OCI-LY7 (cell line): ENCODE results near the gene SERINC2. TPM values are rescaled to one million over a fixed set of nuclear protein-coding genes. Genes with fewer than 3 reads are reported as not detected.

Source experiments
- BruUV-seq: library from RNA; stranded (reverse); fragments of 400-500 nt; replicated peaks from 2 replicates; lab custom pipeline; 2021; lab: Mats Ljungman, UMichigan
- CTCF ChIA-PET: fragments of 300-600 bp; sonication (Branson Sonifier 250); formaldehyde crosslinking; loops from one replicate; lab custom pipeline; 2022; ENCODE audit warnings: antibody characterized with exemption; ENCODE audit not compliant: unreplicated experiment; lab: Charles Lee
- POLR2A ChIA-PET: fragments of 300-600 bp; sonication (Branson Sonifier 250); formaldehyde crosslinking; loops from one replicate; lab custom pipeline; 2022; ENCODE audit warnings: antibody characterized with exemption; lab: Charles Lee
- DNase-seq: peaks from one replicate; pipeline ENCODE4 v3.0.0-alpha.2; 2015; ENCODE audit warnings: low spot score
- H2AFZ ChIP-seq: fragments of 200-600 bp; sonication (generic), shearing (Covaris generic); 2 replicates; pipeline ENCODE4 v1.6.1; 2014; ENCODE audit warnings: mild to moderate bottlenecking, antibody characterized with exemption, low read length, moderate library complexity
- H3K27ac ChIP-seq: fragments of 200-600 bp; sonication (generic); 2 replicates; pipeline ENCODE4 v1.5.1; 2014; ENCODE audit warnings: mixed run types, low read depth, mild to moderate bottlenecking, moderate library complexity, low read length, inconsistent platforms; ENCODE audit not compliant: poor library complexity, severe bottlenecking
- H3K36me3 ChIP-seq: fragments of 200-600 bp; sonication (generic); 2 replicates; pipeline ENCODE4 v1.6.1; 2014; ENCODE audit warnings: mild to moderate bottlenecking, antibody characterized with exemption, low read length, moderate library complexity, mixed read lengths; ENCODE audit not compliant: insufficient read depth
- H3K4me1 ChIP-seq: fragments of 200-600 bp; sonication (generic); 2 replicates; pipeline ENCODE4 v1.5.1; 2014; ENCODE audit warnings: mild to moderate bottlenecking, low read length; ENCODE audit not compliant: insufficient read depth, poor library complexity, severe bottlenecking
- H3K4me2 ChIP-seq: fragments of 200-600 bp; sonication (generic); 2 replicates; pipeline ENCODE4 v1.6.1; 2014; ENCODE audit warnings: mild to moderate bottlenecking, low read length
- H3K4me3 ChIP-seq: fragments of 200-600 bp; sonication (generic); 2 replicates; pipeline ENCODE4 v1.5.1; 2014; ENCODE audit warnings: mild to moderate bottlenecking, low read depth, low read length; ENCODE audit not compliant: poor library complexity, severe bottlenecking
- H3K79me2 ChIP-seq: fragments of 200-600 bp; sonication (generic); 2 replicates; pipeline ENCODE4 v1.6.1; 2016; ENCODE audit warnings: low read depth, mild to moderate bottlenecking, low read length, moderate library complexity, mixed read lengths; ENCODE audit not compliant: insufficient read depth
- H3K9me2 ChIP-seq: fragments of 200-600 bp; sonication (generic); 2 replicates; pipeline ENCODE4 v1.6.1; 2016; ENCODE audit warnings: mild to moderate bottlenecking, low read length, mixed read lengths; ENCODE audit not compliant: insufficient read depth
- H3K9me3 ChIP-seq: fragments of 200-600 bp; sonication (generic); 2 replicates; pipeline ENCODE4 v1.6.1; 2014; ENCODE audit warnings: mild to moderate bottlenecking, mixed run types, low read length, mixed read lengths
- H4K20me1 ChIP-seq: fragments of 200-600 bp; sonication (generic); 2 replicates; pipeline ENCODE4 v1.6.1; 2014; ENCODE audit warnings: mild to moderate bottlenecking, antibody characterized with exemption, low read length, moderate library complexity, mixed read lengths; ENCODE audit not compliant: insufficient read depth
- EZH2phosphoT487 ChIP-seq: fragments of 200-600 bp; sonication (generic); IDR thresholded peaks from 2 replicates; pipeline ENCODE4 v1.6.1; 2018; ENCODE audit warnings: low read depth, borderline replicate concordance, mild to moderate bottlenecking, mixed run types, antibody characterized with exemption, low read length, moderate library complexity, mixed read lengths
- intact Hi-C: fragments of 100-400 bp; cut with micrococcal nuclease; formaldehyde crosslinking; loops from one replicate; pipeline ENCODE4 v1.10.0; 2022; ENCODE audit not compliant: unreplicated experiment
- total RNA-seq, 2 experiments: library from RNA; depleted of rRNA in 1 of 2; stranded (reverse); fragments of >200 nt in 1 of 2; shearing (Covaris generic) in 1 of 2; gene quantifications; 2 replicates each; pipeline ENCODE4 v1.2.3, GENCODE V29; 2014 to 2022
- TF ChIP-seq, protein P1 (sequence below): fragments of 200-600 bp; sonication (generic); conservative IDR thresholded peaks from 2 replicates; pipeline ENCODE4 v1.5.1; 2014; ENCODE audit warnings: mild to moderate bottlenecking, antibody characterized with exemption, low read length, moderate library complexity, mixed read lengths

SERINC2 gene
- total RNA-seq, 2 experiments from 2014 or later = 3.5 to 11.1 TPM

DNA sequence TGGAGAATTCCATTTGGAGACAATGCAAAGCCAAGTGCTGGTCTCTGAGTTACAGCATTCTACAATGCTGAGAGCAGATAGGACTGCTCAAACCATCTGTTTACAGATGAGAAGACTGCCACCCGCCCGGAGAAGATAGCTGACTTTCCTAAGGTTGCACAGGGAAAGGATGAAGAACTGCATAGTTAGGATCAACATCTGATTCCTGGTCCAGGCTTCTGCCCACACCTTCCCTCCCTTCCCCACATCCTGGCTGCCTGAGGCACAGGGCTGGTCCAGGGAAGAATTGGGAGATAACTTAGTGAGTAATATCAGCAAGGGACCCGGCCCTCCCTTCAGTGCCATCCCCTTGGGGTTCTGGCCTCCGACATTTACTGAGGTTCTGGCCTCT is 2.0 kb downstream of the SERINC2 start:
- H3K27ac ChIP-seq = no peak overlapping the region
- no peak overlapping the region for H3K4me3 ChIP-seq
- no peak overlapping the region for H2AFZ ChIP-seq
- H4K20me1 ChIP-seq = no peaks in the 10 kb centered on the region
- no TSS peak for BruUV-seq
- DNase-seq = no peak
- no peaks in the 10 kb centered on the region for H3K36me3 ChIP-seq
- intact Hi-C loops = no loop called here
- no peak for TF ChIP-seq EZH2phosphoT487
- TF ChIP-seq, protein P1, sequence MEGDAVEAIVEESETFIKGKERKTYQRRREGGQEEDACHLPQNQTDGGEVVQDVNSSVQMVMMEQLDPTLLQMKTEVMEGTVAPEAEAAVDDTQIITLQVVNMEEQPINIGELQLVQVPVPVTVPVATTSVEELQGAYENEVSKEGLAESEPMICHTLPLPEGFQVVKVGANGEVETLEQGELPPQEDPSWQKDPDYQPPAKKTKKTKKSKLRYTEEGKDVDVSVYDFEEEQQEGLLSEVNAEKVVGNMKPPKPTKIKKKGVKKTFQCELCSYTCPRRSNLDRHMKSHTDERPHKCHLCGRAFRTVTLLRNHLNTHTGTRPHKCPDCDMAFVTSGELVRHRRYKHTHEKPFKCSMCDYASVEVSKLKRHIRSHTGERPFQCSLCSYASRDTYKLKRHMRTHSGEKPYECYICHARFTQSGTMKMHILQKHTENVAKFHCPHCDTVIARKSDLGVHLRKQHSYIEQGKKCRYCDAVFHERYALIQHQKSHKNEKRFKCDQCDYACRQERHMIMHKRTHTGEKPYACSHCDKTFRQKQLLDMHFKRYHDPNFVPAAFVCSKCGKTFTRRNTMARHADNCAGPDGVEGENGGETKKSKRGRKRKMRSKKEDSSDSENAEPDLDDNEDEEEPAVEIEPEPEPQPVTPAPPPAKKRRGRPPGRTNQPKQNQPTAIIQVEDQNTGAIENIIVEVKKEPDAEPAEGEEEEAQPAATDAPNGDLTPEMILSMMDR = no peak
- no peak overlapping the region for H3K4me2 ChIP-seq
- H3K79me2 ChIP-seq = no peaks in the 10 kb centered on the region
- ChIA-PET POLR2A (no interaction called here), CTCF (no interaction called here)
- H3K9me3 ChIP-seq = no peaks in the 10 kb centered on the region
- H3K4me1 ChIP-seq = peaks cover 7% of the 10 kb centered on the region
- no peaks in the 10 kb centered on the region for H3K9me2 ChIP-seq

DNA sequence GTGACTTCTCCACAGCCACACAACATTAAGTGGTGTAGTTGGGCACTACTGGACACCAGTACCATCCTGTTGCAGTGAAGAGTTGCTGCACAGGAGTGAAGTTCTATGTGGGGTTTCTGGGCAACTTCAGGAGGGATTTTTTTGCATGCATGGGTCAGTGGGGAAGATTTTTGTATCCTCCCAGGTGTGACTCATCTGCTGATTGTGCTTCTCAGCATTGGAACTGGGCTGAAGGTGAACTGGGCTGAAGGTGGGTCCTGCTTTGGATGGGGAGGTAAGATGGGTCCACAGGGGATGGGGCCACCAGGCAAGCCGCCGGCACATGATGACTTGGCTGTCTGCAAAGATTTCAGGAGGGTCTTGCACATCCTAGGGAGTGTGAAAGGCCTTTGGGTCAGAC is 2.6 kb downstream of the SERINC2 start:
- H3K27ac ChIP-seq = no peak overlapping the region
- H3K4me3 ChIP-seq = no peak overlapping the region
- BruUV-seq = no TSS peak
- CTCF ChIA-PET = no interaction called here
- POLR2A ChIA-PET = no interaction called here
- H3K4me1 ChIP-seq = peaks cover 9% of the 10 kb centered on the region
- H3K79me2 ChIP-seq = no peaks in the 10 kb centered on the region
- no peaks in the 10 kb centered on the region for H3K36me3 ChIP-seq
- intact Hi-C loops = no loop called here
- H2AFZ ChIP-seq = no peak overlapping the region
- no peaks in the 10 kb centered on the region for H3K9me2 ChIP-seq
- H4K20me1 ChIP-seq = no peaks in the 10 kb centered on the region
- H3K4me2 ChIP-seq = no peak overlapping the region
- H3K9me3 ChIP-seq = no peaks in the 10 kb centered on the region
- TF ChIP-seq EZH2phosphoT487 = no peak
- TF ChIP-seq, protein P1 = no peak
- DNase-seq = no peak

DNA sequence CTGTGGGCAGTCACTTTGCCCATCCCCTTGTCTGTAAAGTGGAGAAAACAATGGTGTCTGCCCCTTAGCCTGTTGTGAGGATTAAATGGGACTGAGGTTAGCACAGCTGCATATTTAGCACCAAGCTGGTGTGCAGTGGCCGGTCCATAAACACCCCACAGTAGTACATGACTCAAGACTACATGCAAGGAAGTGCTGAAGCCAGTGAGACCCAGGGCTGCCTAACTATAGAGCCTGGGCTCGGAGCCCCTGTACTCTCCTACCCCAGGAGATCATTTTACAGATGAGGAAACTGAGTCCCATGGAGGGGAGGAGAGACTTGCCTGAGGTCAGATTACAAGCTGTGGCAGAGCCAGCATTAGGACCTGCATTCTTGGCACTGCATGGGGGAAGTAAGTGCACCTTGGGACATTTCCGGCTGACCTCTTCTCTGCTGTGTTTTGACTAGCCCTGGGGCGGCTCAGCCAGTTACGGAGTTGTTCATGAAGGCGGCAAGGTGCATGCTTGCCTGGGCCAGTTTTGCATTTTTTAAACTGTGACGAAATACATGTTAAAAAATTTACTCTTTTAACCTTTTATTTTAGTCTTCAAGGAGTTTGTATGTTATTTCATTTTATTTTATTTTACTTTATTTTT is 3.2 kb downstream of the SERINC2 start:
- no peaks in the 10 kb centered on the region for H4K20me1 ChIP-seq
- no peak for TF ChIP-seq EZH2phosphoT487
- TF ChIP-seq, protein P1 = no peak
- H3K79me2 ChIP-seq = no peaks in the 10 kb centered on the region
- ChIA-PET POLR2A (no interaction called here), CTCF (no interaction called here)
- BruUV-seq = no TSS peak
- no peak overlapping the region for H3K4me2 ChIP-seq
- no peak overlapping the region for H3K4me3 ChIP-seq
- no peak overlapping the region for H2AFZ ChIP-seq
- H3K9me3 ChIP-seq = no peaks in the 10 kb centered on the region
- no peak overlapping the region for H3K27ac ChIP-seq
- peaks cover 9% of the 10 kb centered on the region for H3K4me1 ChIP-seq
- H3K36me3 ChIP-seq = no peaks in the 10 kb centered on the region
- DNase-seq = no peak
- no peaks in the 10 kb centered on the region for H3K9me2 ChIP-seq
- intact Hi-C loops = no loop called here
